ENCODE measurements around the gene KRT83.

KRT83 gene

GRCh38 chr12:52331833-52332232, 10.6 kb upstream of the KRT83 start:
- TF ChIP-seq SPI1 (IDR thresholded peaks at IDR 0.05; ENCODE audit: borderline replicate concordance, low read depth) (no peak), GABPA (IDR thresholded peaks at IDR 0.05; ENCODE audit: low read depth) (no peak), POLR2AphosphoS5 (IDR thresholded peaks at IDR 0.05; ENCODE audit: low read depth) (no peak)
- TF ChIP-seq, protein P1, sequence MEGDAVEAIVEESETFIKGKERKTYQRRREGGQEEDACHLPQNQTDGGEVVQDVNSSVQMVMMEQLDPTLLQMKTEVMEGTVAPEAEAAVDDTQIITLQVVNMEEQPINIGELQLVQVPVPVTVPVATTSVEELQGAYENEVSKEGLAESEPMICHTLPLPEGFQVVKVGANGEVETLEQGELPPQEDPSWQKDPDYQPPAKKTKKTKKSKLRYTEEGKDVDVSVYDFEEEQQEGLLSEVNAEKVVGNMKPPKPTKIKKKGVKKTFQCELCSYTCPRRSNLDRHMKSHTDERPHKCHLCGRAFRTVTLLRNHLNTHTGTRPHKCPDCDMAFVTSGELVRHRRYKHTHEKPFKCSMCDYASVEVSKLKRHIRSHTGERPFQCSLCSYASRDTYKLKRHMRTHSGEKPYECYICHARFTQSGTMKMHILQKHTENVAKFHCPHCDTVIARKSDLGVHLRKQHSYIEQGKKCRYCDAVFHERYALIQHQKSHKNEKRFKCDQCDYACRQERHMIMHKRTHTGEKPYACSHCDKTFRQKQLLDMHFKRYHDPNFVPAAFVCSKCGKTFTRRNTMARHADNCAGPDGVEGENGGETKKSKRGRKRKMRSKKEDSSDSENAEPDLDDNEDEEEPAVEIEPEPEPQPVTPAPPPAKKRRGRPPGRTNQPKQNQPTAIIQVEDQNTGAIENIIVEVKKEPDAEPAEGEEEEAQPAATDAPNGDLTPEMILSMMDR (IDR thresholded peaks at IDR 0.05; ENCODE audit: insufficient read depth, low read length): no peak
- TF ChIP-seq, protein P2, sequence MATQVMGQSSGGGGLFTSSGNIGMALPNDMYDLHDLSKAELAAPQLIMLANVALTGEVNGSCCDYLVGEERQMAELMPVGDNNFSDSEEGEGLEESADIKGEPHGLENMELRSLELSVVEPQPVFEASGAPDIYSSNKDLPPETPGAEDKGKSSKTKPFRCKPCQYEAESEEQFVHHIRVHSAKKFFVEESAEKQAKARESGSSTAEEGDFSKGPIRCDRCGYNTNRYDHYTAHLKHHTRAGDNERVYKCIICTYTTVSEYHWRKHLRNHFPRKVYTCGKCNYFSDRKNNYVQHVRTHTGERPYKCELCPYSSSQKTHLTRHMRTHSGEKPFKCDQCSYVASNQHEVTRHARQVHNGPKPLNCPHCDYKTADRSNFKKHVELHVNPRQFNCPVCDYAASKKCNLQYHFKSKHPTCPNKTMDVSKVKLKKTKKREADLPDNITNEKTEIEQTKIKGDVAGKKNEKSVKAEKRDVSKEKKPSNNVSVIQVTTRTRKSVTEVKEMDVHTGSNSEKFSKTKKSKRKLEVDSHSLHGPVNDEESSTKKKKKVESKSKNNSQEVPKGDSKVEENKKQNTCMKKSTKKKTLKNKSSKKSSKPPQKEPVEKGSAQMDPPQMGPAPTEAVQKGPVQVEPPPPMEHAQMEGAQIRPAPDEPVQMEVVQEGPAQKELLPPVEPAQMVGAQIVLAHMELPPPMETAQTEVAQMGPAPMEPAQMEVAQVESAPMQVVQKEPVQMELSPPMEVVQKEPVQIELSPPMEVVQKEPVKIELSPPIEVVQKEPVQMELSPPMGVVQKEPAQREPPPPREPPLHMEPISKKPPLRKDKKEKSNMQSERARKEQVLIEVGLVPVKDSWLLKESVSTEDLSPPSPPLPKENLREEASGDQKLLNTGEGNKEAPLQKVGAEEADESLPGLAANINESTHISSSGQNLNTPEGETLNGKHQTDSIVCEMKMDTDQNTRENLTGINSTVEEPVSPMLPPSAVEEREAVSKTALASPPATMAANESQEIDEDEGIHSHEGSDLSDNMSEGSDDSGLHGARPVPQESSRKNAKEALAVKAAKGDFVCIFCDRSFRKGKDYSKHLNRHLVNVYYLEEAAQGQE (IDR thresholded peaks at IDR 0.05; ENCODE audit: insufficient replicate concordance, low read depth): no peak
- H3K4me3 ChIP-seq (replicated peaks; ENCODE audit: insufficient read depth, low read length): no peak overlapping the region

GRCh38 chr12:52331039-52331438, 9.8 kb upstream of the KRT83 start:
- DNase-seq (ENCODE audit: low read depth in 1 of 2, low spot score in 1 of 2): no peak
- TF ChIP-seq, protein P1 (IDR thresholded peaks at IDR 0.05; ENCODE audit: insufficient read depth, low read length): no peak
- TF ChIP-seq GABPA (IDR thresholded peaks at IDR 0.05; ENCODE audit: low read depth) (no peak), SPI1 (IDR thresholded peaks at IDR 0.05; ENCODE audit: borderline replicate concordance, low read depth) (no peak), POLR2AphosphoS5 (IDR thresholded peaks at IDR 0.05; ENCODE audit: low read depth) (no peak)
- TF ChIP-seq, protein P2 (IDR thresholded peaks at IDR 0.05; ENCODE audit: insufficient replicate concordance, low read depth): no peak
- peaks cover 13% of the 10 kb centered on the region for H3K27me3 ChIP-seq (ENCODE audit: insufficient read depth, poor library complexity, severe bottlenecking)
- no peak overlapping the region for H3K4me3 ChIP-seq (replicated peaks; ENCODE audit: insufficient read depth, low read length)
- H3K27ac ChIP-seq (replicated peaks): no peak overlapping the region

More at GRCh38 chr12:52331833-52332232, 10.6 kb upstream of the KRT83 start:
- DNase-seq (ENCODE audit: low read depth in 1 of 2, low spot score in 1 of 2): no peak
- Histone ChIP-seq H3K27me3 (ENCODE audit: insufficient read depth, poor library complexity, severe bottlenecking) (peaks cover 15% of the 10 kb centered on the region), H3K27ac (replicated peaks) (no peak overlapping the region)

GRCh38 chr12:52327830-52328500, 6.8 kb upstream of the KRT83 start:
- H3K27me3 ChIP-seq (ENCODE audit: insufficient read depth, poor library complexity, severe bottlenecking): peaks cover 14% of the 10 kb centered on the region
- DNase-seq (ENCODE audit: low read depth in 1 of 2, low spot score in 1 of 2): no peak
- no peak overlapping the region for H3K4me3 ChIP-seq (replicated peaks; ENCODE audit: insufficient read depth, low read length)
- H3K27ac ChIP-seq (replicated peaks): no peak overlapping the region
- TF ChIP-seq, protein P2 (IDR thresholded peaks at IDR 0.05; ENCODE audit: insufficient replicate concordance, low read depth): no peak
- TF ChIP-seq, protein P1 (IDR thresholded peaks at IDR 0.05; ENCODE audit: insufficient read depth, low read length): no peak
- TF ChIP-seq GABPA (IDR thresholded peaks at IDR 0.05; ENCODE audit: low read depth): no peak
- no peak for TF ChIP-seq SPI1 (IDR thresholded peaks at IDR 0.05; ENCODE audit: borderline replicate concordance, low read depth)
- no peak for TF ChIP-seq POLR2AphosphoS5 (IDR thresholded peaks at IDR 0.05; ENCODE audit: low read depth)
